Neural progenitor cell (in vitro differentiated cells): ENCODE results near the gene ZDHHC14.

Experiments
- CTCF ChIP-seq: fragments of 200-600 bp; sonication (generic); IDR thresholded peaks from 2 replicates; pipeline ENCODE4 v1.5.1; 2017; ENCODE audit warnings: antibody characterized with exemption, mild to moderate bottlenecking
- EZH2phosphoT487 ChIP-seq: fragments of 200-600 bp; sonication (generic); IDR thresholded peaks from 2 replicates; pipeline ENCODE4 v1.6.1; 2017; ENCODE audit warnings: antibody characterized with exemption

GRCh38 chr6:157392927-157393668 is 12.1 kb downstream of the ZDHHC14 start:
- no peak for TF ChIP-seq CTCF
- TF ChIP-seq EZH2phosphoT487, result no peak
